H1 (cell line): Measurements from ENCODE around the gene MAP3K1. TPM values are rescaled to one million over a fixed set of nuclear protein-coding genes. Genes with fewer than 3 reads are reported as not detected.

ENCODE experiments used
- CTCF ChIA-PET: fragments of 300-600 bp; sonication (Branson Sonifier 250); formaldehyde crosslinking; loops from one replicate; lab custom pipeline; 2021; ENCODE audit not compliant: partially characterized antibody; lab: Charles Lee
- POLR2A ChIA-PET: fragments of 300-600 bp; sonication (Branson Sonifier 250); formaldehyde crosslinking; loops from one replicate; lab custom pipeline; 2021; ENCODE audit warnings: inconsistent platforms; ENCODE audit not compliant: partially characterized antibody; lab: Charles Lee
- DNase-seq, 2 experiments: peaks; one replicate each; pipeline versions ENCODE4 v3.0.0 to v3.0.0-alpha.2; 2010 to 2022; ENCODE audit warnings: low spot score in 2 of 2, low read depth in 1 of 2, mixed read lengths in 1 of 2
- FAIRE-seq: peaks from 2 replicates; lab custom pipeline; 2011; peaks lifted over from hg19 to GRCh38; lab: Jason Lieb, UNC
- H2AFZ ChIP-seq: 2 replicates; pipeline ENCODE4 v1.8.1; 2012; ENCODE audit warnings: low read length, inconsistent platforms
- H2AK5ac ChIP-seq: 2 replicates; pipeline ENCODE4 v1.6.1; 2013; ENCODE audit warnings: low read depth, low read length
- H2BK120ac ChIP-seq: replicated peaks from 2 replicates; pipeline ENCODE3; 2013; ENCODE audit warnings: low read depth, low read length, inconsistent platforms
- H2BK12ac ChIP-seq: 2 replicates; pipeline ENCODE4 v1.6.1; 2013; ENCODE audit warnings: low read depth, low read length
- H2BK15ac ChIP-seq: 2 replicates; pipeline ENCODE4 v1.6.1; 2013; ENCODE audit warnings: low read length
- H2BK20ac ChIP-seq: 2 replicates; pipeline ENCODE4 v1.6.1; 2013; ENCODE audit warnings: low read length
- H2BK5ac ChIP-seq: 2 replicates; pipeline ENCODE4 v1.6.1; 2013; ENCODE audit warnings: low read depth, low read length
- H3K14ac ChIP-seq: 2 replicates; pipeline ENCODE4 v1.6.1; 2013; ENCODE audit warnings: inconsistent platforms; ENCODE audit not compliant: insufficient read length
- H3K18ac ChIP-seq: 2 replicates; pipeline ENCODE4 v1.6.1; 2013; ENCODE audit warnings: low read length; ENCODE audit errors: extremely low read depth
- H3K23ac ChIP-seq: 2 replicates; pipeline ENCODE4 v1.6.1; 2013; ENCODE audit warnings: inconsistent platforms; ENCODE audit not compliant: insufficient read length
- H3K23me2 ChIP-seq: 2 replicates; pipeline ENCODE4 v1.6.1; 2013; ENCODE audit warnings: low read depth, low read length
- H3K27ac ChIP-seq: 2 replicates; pipeline ENCODE4 v1.6.1; 2011; ENCODE audit warnings: low read depth, low read length, inconsistent platforms
- H3K27me3 ChIP-seq, 4 experiments: replicated peaks in 1 of 4; 1 replicate in 1 of 4; 2 replicates in 3 of 4; pipeline versions ENCODE4 v1.6.1 to v1.8.1; 2011 to 2013; ENCODE audit warnings: low read length in 3 of 4, mild to moderate bottlenecking in 3 of 4, inconsistent platforms in 2 of 4, mixed read lengths in 2 of 4, moderate library complexity in 1 of 4; ENCODE audit not compliant: control insufficient read depth in 3 of 4, insufficient read depth in 3 of 4; ENCODE audit errors: extremely low read depth in 1 of 4
- H3K36me3 ChIP-seq, 4 experiments: 2 replicates each; pipeline versions ENCODE4 v1.6.1 to v1.8.1; 2011 to 2013; ENCODE audit warnings: mild to moderate bottlenecking in 4 of 4, low read length in 3 of 4, moderate library complexity in 2 of 4, control low read depth in 1 of 4, inconsistent platforms in 1 of 4; ENCODE audit not compliant: insufficient read depth in 4 of 4, control insufficient read depth in 2 of 4
- H3K4ac ChIP-seq: replicated peaks from 2 replicates; pipeline ENCODE3; 2013; ENCODE audit warnings: low read length, low read depth, mixed read lengths, inconsistent platforms; ENCODE audit not compliant: insufficient read length
- H3K4me1 ChIP-seq, 4 experiments: replicated peaks in 1 of 4; 1 replicate in 1 of 4; 2 replicates in 3 of 4; pipeline versions ENCODE4 v1.6.1 to v1.8.1; 2011 to 2013; ENCODE audit warnings: low read length in 3 of 4, inconsistent platforms in 2 of 4, mixed read lengths in 1 of 4; ENCODE audit not compliant: insufficient read depth in 4 of 4, control insufficient read depth in 3 of 4
- H3K4me2 ChIP-seq, 2 experiments: 2 replicates each; pipeline versions ENCODE4 v1.6.1 to v1.8.1; 2011 to 2013; ENCODE audit warnings: low read depth in 2 of 2, low read length in 2 of 2, control low read depth in 1 of 2, inconsistent platforms in 1 of 2, mild to moderate bottlenecking in 1 of 2; ENCODE audit not compliant: insufficient read depth in 1 of 2
- H3K4me3 ChIP-seq, 4 experiments: fragments of 200-600, 300-600 bp in 1 of 4; sonication (generic), shearing (Covaris generic), sonication (Bioruptor Twin) in 1 of 4; 2 replicates each; pipeline versions ENCODE4 v1.5.1 to v1.8.1; 2011 to 2016; ENCODE audit warnings: low read length in 4 of 4, low read depth in 3 of 4, control low read depth in 2 of 4, inconsistent platforms in 2 of 4, mild to moderate bottlenecking in 2 of 4, mixed read lengths in 1 of 4, moderate library complexity in 1 of 4; ENCODE audit not compliant: insufficient read depth in 2 of 4; ENCODE audit errors: extremely low read depth in 1 of 4
- H3K56ac ChIP-seq: replicated peaks from 2 replicates; pipeline ENCODE3; 2013; ENCODE audit warnings: low read depth, mild to moderate bottlenecking, mixed read lengths, low read length, inconsistent platforms; ENCODE audit not compliant: insufficient read length
- H3K79me1 ChIP-seq: 2 replicates; pipeline ENCODE4 v1.6.1; 2013; ENCODE audit warnings: low read depth, low read length, control low read depth
- H3K79me2 ChIP-seq, 2 experiments: 2 replicates each; pipeline versions ENCODE4 v1.6.1 to v1.8.1; 2012 to 2013; ENCODE audit warnings: low read length in 2 of 2, mild to moderate bottlenecking in 2 of 2, inconsistent platforms in 1 of 2; ENCODE audit not compliant: insufficient read depth in 2 of 2, control insufficient read depth in 1 of 2
- H3K9ac ChIP-seq, 4 experiments: replicated peaks in 1 of 4; 1 replicate in 1 of 4; 2 replicates in 3 of 4; pipeline versions ENCODE4 v1.6.1 to v1.8.1; 2011 to 2013; ENCODE audit warnings: low read depth in 3 of 4, low read length in 3 of 4, control low read depth in 2 of 4, mild to moderate bottlenecking in 2 of 4, moderate library complexity in 2 of 4, inconsistent platforms in 1 of 4; ENCODE audit errors: extremely low read depth in 1 of 4
- H3K9me3 ChIP-seq, 2 experiments: 2 replicates each; pipeline versions ENCODE4 v1.6.1 to v1.8.1; 2012 to 2013; ENCODE audit warnings: mild to moderate bottlenecking in 2 of 2, moderate library complexity in 2 of 2, control low read depth in 1 of 2, inconsistent platforms in 1 of 2, low read depth in 1 of 2, low read length in 1 of 2, mixed read lengths in 1 of 2; ENCODE audit not compliant: insufficient read depth in 2 of 2
- H4K20me1 ChIP-seq, 2 experiments: replicated peaks in 1 of 2; 2 replicates each; pipeline versions ENCODE3 to v1.8.1; 2011 to 2013; ENCODE audit warnings: inconsistent platforms in 2 of 2, low read length in 2 of 2, mild to moderate bottlenecking in 1 of 2; ENCODE audit not compliant: insufficient read depth in 2 of 2, control insufficient read depth in 1 of 2
- H4K5ac ChIP-seq: 2 replicates; pipeline ENCODE4 v1.6.1; 2013; ENCODE audit warnings: low read length, low read depth, mixed read lengths, inconsistent platforms; ENCODE audit not compliant: insufficient read length
- H4K8ac ChIP-seq: 2 replicates; pipeline ENCODE4 v1.8.0; 2013; ENCODE audit warnings: mild to moderate bottlenecking, moderate library complexity, low read length, inconsistent platforms; ENCODE audit not compliant: insufficient read depth; ENCODE audit errors: extremely low read depth
- H4K91ac ChIP-seq: replicated peaks from 2 replicates; pipeline ENCODE3; 2013; ENCODE audit warnings: low read length, mixed read lengths, inconsistent platforms; ENCODE audit not compliant: insufficient read length
- CTBP2 ChIP-seq: IDR thresholded peaks from 2 replicates; pipeline ENCODE4 v1.7.0; 2011; ENCODE audit warnings: borderline replicate concordance, mild to moderate bottlenecking, moderate library complexity, mixed read lengths, low read length; ENCODE audit not compliant: insufficient read depth, insufficient read length
- WGBS, 2 experiments: shearing (Covaris generic) in 1 of 2; methylation state at CpG; one replicate each; pipeline versions ENCODE4 v1.1.6 to v1.1.7; 2013 to 2015; ENCODE audit warnings: low lambda C conversion rate in 2 of 2, mixed read lengths in 2 of 2, inconsistent platforms in 1 of 2, low coverage in 1 of 2, missing lambda C conversion rate in 1 of 2; ENCODE audit not compliant: insufficient replicate concordance in 2 of 2, insufficient coverage in 1 of 2, insufficient read length in 1 of 2; ENCODE audit errors: extremely low coverage in 1 of 2, missing lambda C conversion rate in 1 of 2; 5-methylcytosine and 5-hydroxymethylcytosine counted together
- polyA plus RNA-seq, 7 experiments: library from polyadenylated mRNA; depleted of rRNA in 3 of 7; stranded (reverse) in 5 of 7; unstranded in 2 of 7; fragments of >200 nt in 5 of 7; fragments of 200-250 nt in 2 of 7; gene quantifications; 1 replicate in 5 of 7; 2 replicates in 1 of 7; 4 replicates in 1 of 7; pipeline versions ENCODE4 v1.2.1 to v1.2.3, GENCODE V29; 2011 to 2013; ENCODE audit warnings: missing spikeins in 2 of 7, mixed read lengths in 2 of 7
- total RNA-seq: library from RNA; stranded (reverse); fragmentation: NEBNext Ultra II Directional; extraction: Animal tissue kit (Norgen Biotek cat#: 25700); gene quantifications from 2 replicates; pipeline ENCODE4 v1.2.1, GENCODE V29; 2021

Gene MAP3K1
- total and polyA plus RNA-seq, 2 of the 8 experiments (the other 6 are each of a cell fraction or from before 2014, with no cell fraction given), result 3.9 to 11.8 TPM

DNA sequence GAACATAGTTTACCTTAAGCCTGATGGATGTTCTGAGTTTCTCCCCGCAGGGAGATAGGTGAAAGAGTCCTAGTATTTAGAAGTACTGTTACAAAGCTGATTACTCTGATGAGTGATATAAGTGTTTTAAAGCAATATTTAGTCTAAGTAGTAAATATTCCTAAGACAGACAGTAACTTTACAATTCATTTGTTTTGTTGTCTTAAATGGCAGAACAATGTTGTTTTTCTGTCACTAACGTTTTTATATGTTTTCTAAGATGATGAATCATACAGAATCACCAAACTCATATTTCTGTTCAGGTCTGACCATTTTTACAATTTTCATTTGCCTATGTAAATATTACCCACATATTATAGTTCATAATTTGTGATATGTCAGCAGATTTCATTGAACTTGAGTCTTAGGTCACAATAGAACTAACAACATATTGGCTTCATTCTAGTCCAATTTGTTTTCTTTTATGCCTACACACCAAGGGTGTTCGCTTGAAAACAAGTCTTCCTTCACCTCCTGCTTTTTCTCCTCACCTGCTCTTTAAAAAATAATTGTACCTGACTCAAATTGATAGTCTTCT lies 30.6 kb downstream of the MAP3K1 start:
- CTCF ChIA-PET, result no interaction called here
- H3K23me2 ChIP-seq, result no peaks in the 10 kb centered on the region
- no peak overlapping the region for H2AFZ ChIP-seq
- 73% methylated on average over 3 of the region's 3 CpGs; no CpG with 5 or more reads in 1 of the 2 experiments for whole genome bisulfite sequencing, 2 experiments
- H4K91ac ChIP-seq, result no peak overlapping the region
- no peak overlapping the region for H2BK12ac ChIP-seq
- H2AK5ac ChIP-seq, result no peak overlapping the region
- H4K5ac ChIP-seq, result no peak overlapping the region
- H2BK120ac ChIP-seq, result no peak overlapping the region
- no peaks in the 10 kb centered on the region for H3K79me1 ChIP-seq
- no peaks in the 10 kb centered on the region for H3K27me3 ChIP-seq
- no peaks in the 10 kb centered on the region for H3K9me3 ChIP-seq
- H3K14ac ChIP-seq, result no peak overlapping the region
- H2BK5ac ChIP-seq, result no peak overlapping the region
- H3K4me1 ChIP-seq, result peaks cover 0 to 9% (median 4%) of the 10 kb centered on the region in 4 experiments; a peak in 4 of 7 replicates
- FAIRE-seq (no peak), DNase-seq (no peak)
- H2BK15ac ChIP-seq, result no peak overlapping the region
- no peak overlapping the region for H3K18ac ChIP-seq
- no peak overlapping the region for H3K4me3 ChIP-seq
- H3K23ac ChIP-seq, result no peak overlapping the region
- no peak overlapping the region for H3K56ac ChIP-seq
- H2BK20ac ChIP-seq, result no peak overlapping the region
- POLR2A ChIA-PET, result no interaction called here
- peaks cover 0 to 81% of the 10 kb centered on the region in 2 experiments; a peak in 2 of 4 replicates for H3K79me2 ChIP-seq
- no peak overlapping the region for H3K4me2 ChIP-seq
- no peak overlapping the region for H4K8ac ChIP-seq
- no peaks in the 10 kb centered on the region for H4K20me1 ChIP-seq
- no peak overlapping the region for H3K27ac ChIP-seq
- H3K9ac ChIP-seq, result no peak overlapping the region
- H3K36me3 ChIP-seq, result no peaks in the 10 kb centered on the region
- H3K4ac ChIP-seq, result no peak overlapping the region
- no peak for TF ChIP-seq CTBP2
